Astrocyte of the cerebellum (primary cell): ENCODE results near the gene CSDE1.
A peak's percentile ranks its signal among the peaks of the same experiment; 100 is the strongest.

Source experiments
- DNase-seq: peaks from one replicate; pipeline ENCODE4 v3.0.0-alpha.2; 2011; ENCODE audit warnings: low read depth
- H3K4me3 ChIP-seq: 2 replicates; pipeline ENCODE4 v1.5.1; 2011; ENCODE audit warnings: mild to moderate bottlenecking, low read depth, low read length, moderate library complexity
- in situ Hi-C: cut with HindIII; loops from 2 replicates; pipeline ENCODE4 v1.10.0; 2017; ENCODE audit warnings: low sequenced_read_pairs
- TF ChIP-seq, protein P1 (sequence below): IDR thresholded peaks from 2 replicates; pipeline ENCODE4 v1.5.1; 2012; ENCODE audit warnings: low read length, low read depth, moderate library complexity, mild to moderate bottlenecking; ENCODE audit errors: missing control alignments

The CSDE1 gene

DNA sequence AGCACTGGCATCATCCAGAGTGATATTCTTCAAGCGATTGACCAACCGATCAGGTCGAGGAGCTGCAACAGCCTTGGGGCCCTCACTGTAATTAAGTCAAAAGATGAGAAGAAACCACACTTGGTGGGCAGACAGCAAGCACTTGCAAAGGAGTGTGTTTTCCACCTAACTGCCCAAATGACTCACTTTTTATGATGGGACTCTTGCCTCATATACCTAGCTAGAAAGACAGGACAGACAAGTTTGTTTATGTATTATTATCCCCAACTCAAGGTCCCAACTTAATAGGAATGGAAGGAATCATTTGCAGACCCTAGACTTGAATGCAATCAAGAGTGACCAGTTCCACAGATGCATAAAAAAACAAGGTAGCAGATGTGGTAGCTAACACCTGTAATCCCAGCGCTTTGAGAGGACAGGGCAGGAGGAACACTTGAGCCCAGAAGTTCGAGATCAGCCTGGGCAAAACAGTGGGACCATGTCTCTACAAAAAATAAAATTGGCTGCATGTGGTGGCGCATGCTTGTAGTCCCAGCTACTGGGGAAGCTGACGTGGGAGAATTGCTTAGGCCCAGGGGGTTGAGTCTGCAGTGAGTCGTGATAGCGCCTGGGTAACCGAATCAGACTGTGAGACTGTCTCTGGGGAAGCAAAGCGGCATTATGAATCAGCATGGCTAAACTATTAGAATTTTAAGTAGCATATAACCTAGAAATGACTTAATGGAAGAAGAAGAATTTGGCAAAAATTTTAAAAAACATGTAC lies 38.9 kb downstream of the CSDE1 start:
- in situ Hi-C loops: no loop called here
- DNase-seq: no peak

DNA sequence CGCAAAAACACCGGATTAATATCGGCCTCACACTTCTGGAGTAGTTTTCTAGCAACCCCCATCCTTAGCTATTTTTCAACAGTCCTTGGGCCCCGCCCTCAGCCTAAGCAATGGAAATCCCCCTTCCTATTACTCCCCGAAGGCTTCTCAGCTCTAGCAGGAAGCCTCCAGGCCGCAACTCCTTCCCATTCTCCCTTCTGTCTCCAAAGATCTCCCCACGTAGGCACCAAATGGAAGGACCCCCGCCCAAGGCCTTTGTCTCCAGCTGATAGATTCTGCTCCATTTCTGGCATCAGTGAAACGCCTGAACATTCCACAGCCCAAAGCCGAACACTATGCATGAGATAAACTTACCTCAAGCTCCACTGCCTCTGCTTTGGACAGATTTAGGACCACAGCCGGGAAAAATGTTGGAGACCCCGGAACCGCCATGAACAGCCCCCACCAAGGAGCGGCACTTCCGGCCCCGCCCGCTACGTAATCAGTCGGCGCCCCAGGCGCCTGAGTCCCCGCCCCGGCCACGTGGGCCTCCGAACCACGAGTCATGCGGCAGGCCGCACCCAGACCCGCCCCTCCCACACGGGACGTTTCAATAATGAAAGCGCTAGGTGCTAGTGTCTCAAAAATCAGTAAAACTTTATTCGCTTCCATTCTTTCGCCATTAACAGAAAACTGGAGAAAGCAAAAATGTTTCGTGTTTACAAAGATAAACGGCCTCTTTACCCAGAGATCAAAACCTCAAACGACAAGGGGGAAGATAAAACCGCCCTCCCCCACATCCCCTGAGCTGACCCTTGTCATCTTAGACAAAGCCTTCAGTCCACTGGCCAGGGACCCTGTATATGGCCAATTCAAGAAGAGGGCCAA lies 41.2 kb downstream of the CSDE1 start, which contains the start of gene NRAS:
Gene NRAS, minus strand, starts transcription at position 468 of the 867 bp plus-strand sequence. CDS start 611 bp downstream, outside the sequence.
- TF ChIP-seq, protein P1, sequence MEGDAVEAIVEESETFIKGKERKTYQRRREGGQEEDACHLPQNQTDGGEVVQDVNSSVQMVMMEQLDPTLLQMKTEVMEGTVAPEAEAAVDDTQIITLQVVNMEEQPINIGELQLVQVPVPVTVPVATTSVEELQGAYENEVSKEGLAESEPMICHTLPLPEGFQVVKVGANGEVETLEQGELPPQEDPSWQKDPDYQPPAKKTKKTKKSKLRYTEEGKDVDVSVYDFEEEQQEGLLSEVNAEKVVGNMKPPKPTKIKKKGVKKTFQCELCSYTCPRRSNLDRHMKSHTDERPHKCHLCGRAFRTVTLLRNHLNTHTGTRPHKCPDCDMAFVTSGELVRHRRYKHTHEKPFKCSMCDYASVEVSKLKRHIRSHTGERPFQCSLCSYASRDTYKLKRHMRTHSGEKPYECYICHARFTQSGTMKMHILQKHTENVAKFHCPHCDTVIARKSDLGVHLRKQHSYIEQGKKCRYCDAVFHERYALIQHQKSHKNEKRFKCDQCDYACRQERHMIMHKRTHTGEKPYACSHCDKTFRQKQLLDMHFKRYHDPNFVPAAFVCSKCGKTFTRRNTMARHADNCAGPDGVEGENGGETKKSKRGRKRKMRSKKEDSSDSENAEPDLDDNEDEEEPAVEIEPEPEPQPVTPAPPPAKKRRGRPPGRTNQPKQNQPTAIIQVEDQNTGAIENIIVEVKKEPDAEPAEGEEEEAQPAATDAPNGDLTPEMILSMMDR: no peak
- in situ Hi-C loops: no loop called here
- DNase-seq: peak; percentile 79
- H3K4me3 ChIP-seq: peak within 1 kb of the TSS; percentile 100

More for the DNA sequence above, 38.9 kb downstream of the CSDE1 start:
- TF ChIP-seq, protein P1: no peak
- H3K4me3 ChIP-seq: no peak overlapping the region

GRCh38 chr1:114715952-114716303 lies 41.9 kb downstream of the CSDE1 start:
- DNase-seq: no peak
- TF ChIP-seq, protein P1: no peak
- peak overlapping the region; percentile 100 for H3K4me3 ChIP-seq
- in situ Hi-C loops: no loop called here

DNA sequence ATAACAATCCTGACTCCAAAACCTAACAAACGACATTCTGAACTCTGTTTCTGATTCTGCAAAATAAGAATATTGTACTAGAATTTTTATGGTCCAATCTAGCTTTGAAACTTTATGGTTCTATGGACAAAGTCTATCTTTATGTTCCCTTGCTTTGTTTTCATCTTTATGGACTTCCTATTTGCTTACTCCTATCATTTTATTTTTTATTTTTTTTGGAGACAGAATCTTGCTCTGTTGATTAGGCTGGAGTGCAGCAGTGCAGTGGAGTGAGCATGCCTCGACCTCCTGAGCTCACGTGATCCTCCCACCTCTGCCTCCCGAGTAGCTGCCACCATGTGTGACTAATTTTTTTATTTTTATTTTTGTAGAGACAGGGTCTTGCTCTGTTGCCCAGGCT lies 44.8 kb downstream of the CSDE1 start:
- DNase-seq: no peak
- H3K4me3 ChIP-seq: no peak overlapping the region
- in situ Hi-C loops: no loop called here
- TF ChIP-seq, protein P1: no peak

- no peak for DNase-seq
- TF ChIP-seq, protein P1: no peak
- in situ Hi-C loops: no loop called here
- H3K4me3 ChIP-seq: no peak overlapping the region
These were observed 47.4 kb downstream of the CSDE1 start for GRCh38 chr1:114710360-114710759.

DNA sequence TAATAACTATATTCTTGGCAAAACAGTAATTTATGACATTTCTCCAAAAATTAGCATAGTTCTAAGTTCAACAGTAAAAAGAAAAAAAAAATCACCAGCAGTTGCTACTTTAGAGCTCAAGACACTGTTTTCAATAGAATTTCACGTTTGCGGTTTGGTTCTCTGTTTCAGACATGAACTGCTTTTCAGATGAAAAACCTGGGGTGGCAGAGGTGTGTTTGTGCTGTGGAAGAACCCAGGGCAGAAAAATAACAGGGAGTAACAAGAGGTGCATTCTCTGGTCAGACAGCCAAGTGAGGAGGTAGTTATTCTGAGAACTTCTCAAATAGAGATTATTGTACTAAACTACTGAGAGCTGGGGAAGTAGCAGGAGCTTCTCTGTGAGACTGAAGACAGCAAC lies 50.2 kb downstream of the CSDE1 start:
- no peak overlapping the region for H3K4me3 ChIP-seq
- DNase-seq: no peak
- in situ Hi-C loops: no loop called here
- TF ChIP-seq, protein P1: no peak
